GF-D8 (cell line): Measurements from ENCODE around the gene DIDO1.

Experiments
- DNase-seq: peaks from one replicate; lab custom pipeline; 2025; lab: John Stamatoyannopoulos, UW

DIDO1 gene

DNA sequence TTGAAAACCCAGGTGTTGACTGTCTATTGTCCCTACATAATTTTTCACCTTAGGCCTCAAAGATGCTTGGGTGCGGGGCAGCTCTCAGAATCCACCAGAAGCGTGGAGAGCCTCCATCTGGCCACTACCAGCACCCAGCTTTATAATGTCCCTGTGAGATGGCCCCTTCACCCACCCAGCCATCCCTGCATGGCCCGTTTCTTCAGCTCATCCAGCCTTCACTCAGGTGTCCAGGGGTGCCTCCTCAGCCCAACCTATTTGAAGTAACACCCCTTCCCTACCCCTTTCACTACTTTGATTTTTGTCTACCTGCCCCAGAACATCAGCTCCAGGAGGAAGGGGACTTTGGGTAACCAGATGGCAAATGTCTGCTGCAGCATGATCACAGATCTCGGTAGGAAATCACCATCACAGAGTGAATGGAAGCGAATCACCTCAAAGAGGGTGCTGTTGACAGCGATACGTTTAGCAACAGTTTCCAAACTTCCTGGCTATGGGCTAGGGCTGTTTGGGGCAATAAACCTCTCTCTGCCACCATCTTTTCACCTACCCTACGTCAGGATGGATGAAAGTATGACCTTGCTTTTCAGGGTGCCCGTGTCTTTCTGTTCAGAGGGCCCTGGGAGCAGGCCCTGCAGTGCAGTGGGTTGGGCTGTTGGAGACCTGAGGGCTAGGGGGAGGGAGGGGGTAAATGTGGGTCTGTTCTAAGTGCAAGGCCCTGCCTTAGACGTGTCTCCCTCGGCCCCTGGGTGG lies 25.0 kb upstream of the DIDO1 start:
- peak; percentile 23 for DNase-seq

DNA sequence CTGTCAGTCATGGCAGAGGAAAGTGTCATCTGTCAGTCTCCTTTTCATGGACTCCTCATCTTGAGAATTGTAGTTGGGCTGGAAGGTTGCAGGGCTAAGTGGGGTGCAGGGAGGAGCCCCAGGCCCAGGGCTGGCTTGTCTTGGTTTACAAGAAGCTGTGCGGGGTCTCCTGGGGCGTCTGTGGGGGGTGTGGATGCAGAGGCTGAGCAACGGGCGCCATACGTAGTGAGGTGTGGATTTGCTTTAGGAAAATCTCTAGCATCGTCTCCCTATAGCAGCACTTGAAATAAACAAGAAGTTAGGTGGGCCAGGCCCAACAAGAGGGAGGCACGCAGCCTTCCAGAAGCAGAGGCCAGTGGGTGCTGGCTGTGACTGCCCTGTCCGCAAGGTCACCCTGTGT lies 24.4 kb upstream of the DIDO1 start:
- no peak for DNase-seq

DNA sequence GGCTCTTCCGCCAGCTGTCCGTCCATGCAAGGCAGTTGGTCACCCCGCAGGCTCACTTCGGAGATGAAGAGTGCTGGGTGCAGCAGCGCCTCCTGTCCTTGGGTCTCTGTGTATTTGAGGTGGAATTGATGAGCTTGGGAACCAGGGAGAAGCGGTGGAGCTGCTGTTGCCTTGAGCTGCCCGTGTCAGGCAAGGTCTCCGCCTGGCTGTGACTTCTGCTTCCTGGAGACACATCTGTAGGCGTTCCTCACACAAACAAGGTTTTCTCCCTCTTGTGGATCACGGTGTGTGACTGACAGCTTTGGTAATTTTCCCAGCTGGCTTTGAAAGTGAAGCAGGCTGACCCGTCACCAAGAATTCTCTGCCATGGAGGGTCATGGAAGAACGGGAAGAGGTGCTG lies 23.7 kb upstream of the DIDO1 start:
- no peak for DNase-seq

DNA sequence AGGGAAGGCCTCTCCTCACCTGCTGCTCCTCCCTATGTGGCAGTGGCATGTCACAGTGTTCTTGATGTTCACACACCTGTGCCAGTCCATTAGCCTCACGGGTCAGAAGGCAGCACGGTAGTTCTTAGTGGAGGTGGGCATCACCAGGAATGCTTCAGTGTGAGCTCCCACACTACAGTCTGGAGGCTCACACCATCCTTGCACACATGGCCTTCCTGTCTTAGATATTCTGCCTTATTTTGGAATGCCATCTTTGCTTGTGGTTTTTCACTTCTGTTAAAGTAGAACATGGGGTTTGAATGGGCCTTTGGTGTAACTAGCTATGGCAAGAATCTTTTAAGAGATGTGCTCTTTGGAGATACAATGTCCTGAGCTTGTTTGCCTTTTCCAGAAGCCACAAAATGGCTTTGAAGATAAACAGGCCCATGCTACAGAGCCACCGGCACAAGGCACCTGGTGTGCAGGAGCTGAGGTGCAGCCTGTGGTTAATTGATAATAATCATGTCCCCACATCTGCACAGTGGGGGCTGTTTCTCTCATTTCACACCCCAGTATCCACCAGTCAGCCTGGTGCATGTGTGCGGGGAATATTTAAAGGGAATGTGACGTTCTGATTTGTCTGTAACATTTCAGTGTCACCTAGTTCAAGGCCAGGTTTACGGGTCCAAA lies 23.0 kb upstream of the DIDO1 start:
- no peak for DNase-seq

DNA sequence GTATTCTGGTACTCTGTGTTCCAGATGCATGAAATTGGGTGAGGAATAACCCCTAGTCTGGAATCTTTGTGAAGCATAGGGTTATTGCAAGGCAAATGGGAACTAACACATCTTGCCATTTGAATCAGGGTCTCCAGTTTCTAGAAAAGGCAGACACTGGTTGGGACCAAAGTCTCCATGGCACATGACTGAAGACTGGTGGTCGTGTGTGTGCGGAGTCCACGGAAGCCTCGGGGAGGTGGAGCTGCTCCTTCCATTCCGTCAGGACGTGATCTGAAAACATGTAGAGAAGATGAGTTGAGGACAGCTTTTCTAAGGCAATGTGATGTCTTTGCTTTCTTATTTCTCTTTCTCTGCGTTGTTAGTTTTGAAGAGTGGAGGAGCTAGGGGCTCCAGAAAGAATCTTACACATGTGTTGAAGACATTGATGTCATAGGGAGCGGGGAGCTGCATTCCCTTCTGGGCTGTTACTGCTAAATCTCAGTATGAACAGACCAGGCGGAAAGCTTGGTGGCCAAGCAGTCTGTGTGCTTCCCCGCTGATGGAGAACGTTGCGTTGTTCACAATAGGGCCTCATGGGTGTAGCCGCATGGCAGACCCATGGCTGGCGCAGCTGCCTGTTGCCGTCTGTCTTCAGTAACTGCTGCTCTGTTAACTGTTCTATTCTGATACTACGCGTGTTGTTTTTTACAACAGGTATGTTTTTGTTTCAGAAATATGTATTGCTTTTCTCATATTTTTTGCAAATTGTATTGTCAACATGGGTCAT lies 21.4 kb upstream of the DIDO1 start:
- no peak for DNase-seq

DNA sequence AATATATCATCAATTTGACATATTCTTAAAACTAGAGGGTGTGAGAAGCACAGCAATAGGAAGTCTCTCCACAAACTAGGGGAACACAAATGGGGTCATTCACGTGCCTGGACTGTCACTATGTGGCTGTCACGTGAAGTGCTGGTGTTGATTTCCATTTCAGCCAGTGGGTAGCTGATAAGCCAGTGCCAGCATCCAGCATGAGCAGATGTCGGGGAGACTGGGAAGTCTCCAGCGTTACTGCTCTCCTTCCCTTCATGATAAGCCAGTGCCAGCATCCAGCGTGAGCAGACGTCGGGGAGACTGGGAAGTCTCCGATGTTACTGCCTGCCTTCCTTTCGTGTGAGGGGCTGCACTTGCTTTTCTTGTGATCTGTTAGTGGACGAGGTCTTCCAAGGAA lies 20.6 kb upstream of the DIDO1 start:
- no peak for DNase-seq

DNA sequence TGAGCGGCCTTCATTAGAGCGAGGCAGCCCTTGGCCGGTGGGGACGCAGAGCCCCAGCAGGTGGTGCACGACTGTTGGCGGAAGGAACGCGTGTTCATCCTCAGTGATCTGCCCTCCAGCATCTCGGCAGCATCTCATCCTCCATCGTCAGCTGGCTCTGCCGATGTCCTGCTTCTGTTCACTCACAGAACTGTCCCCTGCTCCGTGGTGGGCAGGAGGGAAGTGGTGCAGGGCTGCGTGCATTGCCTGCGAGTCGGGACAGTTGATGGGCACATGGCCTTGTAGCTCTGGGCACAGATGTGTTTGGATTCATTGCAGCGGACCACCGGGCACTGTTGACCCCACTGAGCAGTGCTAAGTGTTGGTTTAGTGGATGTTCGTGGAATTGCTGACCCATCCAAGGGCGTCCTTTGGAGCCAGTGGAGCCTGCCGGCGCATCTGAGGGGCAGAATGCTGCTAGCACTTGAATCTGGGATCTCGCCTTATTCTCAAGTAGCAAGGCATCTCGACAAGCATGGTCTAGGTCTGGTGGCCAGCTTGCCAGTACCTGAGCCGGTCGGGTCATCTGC lies 19.6 kb upstream of the DIDO1 start:
- no peak for DNase-seq

DNA sequence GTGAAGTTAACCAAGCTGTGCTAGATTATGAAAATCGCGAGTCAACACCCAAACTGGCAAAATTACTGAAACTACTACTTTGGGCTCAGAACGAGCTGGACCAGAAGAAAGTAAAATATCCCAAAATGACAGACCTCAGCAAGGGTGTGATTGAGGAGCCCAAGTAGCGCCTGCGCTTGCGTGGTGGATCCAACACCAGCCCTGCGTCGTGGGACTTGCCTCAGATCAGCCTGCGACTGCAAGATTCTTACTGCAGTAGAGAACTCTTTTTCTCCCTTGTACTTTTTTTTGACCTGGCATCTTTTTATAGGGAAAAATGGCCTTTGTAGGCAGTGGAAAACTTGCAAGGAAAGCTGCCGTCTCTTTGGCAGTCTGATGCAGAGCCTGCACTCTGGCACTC lies 18.4 kb upstream of the DIDO1 start:
- no peak for DNase-seq

DNA sequence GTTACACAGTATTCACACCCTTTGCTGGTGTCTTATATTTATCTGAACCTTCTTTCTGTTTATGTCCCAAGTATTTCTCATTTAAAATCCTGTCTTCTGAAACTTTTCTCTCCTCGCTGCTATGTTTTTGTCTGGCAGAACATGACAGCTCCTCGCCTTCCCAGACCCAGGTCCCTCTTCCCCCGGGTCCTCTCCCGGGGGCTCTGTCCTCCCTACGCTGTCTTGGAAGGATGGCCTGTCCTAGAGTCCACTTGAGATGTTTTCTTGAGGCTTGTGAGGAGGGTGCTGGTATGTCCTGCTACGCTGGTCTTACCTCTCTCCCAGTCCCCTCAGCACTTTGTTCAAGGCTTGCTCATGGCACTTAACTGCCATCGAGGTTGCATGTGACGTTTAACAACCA lies 17.9 kb upstream of the DIDO1 start:
- no peak for DNase-seq

DNA sequence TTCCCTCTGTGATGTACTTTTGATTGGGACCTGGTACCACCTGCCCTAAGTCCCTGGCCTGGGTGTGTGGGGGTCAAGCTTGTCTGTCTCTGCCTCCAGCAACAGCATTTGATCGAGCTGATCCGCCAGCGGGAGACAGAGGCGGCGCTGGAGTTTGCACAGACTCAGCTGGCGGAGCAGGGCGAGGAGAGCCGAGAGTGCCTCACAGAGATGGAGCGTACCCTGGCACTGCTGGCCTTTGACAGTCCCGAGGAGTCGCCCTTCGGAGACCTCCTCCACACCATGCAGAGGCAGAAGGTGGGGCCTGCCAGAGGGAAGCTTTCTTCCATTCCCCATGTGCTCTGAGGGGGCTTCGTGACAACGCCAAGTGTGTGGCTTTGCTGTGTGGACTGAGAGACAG lies 17.1 kb upstream of the DIDO1 start:
- DNase-seq = no peak

DNA sequence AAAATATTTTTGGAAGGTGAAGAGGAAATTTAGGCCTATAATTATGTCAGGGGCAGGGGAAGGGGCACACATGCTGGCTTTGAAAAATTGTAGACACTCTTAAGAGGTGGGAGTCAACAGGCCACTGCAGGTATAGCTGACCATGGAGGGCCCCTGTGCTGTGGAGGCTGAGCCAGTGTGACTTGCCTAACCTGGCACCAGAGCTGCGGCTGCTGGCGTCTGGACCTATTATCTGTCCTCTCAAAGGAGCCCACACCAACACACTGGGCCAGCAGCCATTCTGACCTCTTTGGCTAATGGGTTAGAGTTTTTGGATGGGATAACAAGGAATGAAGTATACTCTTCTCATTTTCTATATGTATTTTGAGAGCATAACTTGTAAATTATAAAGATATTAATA lies 16.2 kb upstream of the DIDO1 start:
- no peak for DNase-seq

DNA sequence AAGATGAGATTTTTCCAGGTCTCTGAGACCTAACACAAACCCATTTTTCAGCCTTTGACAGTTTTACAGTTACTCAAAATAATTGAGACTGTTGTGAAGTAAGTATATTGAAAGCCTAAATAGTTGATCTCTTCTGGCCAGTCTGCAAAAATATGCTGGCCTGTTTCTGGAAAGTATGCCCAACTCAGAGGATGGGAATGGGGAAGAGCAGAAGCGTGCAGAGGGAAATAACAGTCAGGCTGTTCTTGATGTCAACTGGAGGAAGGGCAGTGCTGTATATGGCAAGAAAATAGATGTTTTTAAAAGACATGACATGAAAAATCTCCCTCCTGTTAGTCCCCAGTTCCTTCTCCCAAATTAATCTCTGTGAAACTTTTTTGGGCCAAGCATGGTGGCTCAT lies 15.5 kb upstream of the DIDO1 start:
- DNase-seq = no peak

DNA sequence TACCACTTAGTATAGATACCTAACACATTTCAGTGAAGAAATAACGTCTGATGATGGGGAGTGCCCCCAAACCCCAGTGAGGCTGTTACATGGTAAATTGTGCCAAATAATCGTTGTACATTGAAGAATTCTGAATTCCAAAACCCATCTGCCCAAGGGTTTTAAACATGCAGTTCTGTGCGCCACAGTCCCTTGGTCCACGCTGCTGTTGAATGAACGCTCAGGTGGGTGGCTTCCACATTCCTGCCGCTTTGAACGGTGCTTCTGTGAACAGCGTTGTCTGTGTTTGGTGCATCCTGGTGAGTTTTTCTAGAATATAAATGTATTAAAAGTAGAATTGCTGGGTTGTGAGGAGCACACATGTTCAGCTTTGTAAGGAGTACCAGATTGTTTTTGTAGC lies 14.6 kb upstream of the DIDO1 start:
- no peak for DNase-seq

DNA sequence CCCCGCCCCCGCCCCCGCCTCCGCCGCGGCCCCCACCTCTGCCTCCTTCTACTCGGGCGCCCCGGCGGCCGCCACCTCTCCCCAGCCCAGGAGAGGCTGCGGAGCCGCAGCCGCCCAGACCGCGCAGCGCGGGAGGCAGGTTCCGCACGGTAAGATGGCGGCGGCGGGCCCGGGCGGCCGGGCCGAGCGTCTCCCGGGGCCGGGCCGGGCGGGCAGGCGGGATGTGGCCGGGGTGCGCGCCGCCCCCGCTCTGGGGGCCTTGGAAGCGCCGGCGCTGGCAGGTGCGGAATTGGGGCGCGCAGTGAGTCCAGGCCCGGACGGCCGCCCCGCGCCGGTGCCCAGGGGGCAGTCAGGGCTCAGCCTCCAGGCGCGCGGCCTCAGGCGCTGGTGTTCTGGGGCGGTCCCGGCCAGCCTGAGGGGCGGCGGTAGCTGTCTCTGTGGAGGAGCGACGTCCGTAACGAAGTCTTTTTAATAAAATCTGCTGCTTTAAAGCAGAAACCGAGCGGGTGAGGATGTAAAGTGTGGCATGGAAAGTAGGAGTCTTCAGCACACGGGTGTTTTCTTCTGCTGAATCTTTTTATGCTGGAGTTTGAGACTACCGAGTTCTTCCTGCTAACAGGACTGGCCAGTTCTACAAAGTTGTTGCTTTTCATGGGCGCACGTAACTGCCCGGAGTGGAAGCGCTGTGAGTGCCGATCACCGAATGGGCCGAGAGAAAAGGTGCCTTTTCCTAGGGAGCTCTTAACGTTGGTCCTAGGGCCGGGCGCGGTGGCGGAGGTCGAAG lies 12.0 kb upstream of the DIDO1 start, which contains the start of gene GID8:
Gene GID8 (plus strand): TSS at position 43 of the 784 bp plus-strand sequence. CDS start 3,356 bp downstream, outside the sequence.
- no peak for DNase-seq

DNA sequence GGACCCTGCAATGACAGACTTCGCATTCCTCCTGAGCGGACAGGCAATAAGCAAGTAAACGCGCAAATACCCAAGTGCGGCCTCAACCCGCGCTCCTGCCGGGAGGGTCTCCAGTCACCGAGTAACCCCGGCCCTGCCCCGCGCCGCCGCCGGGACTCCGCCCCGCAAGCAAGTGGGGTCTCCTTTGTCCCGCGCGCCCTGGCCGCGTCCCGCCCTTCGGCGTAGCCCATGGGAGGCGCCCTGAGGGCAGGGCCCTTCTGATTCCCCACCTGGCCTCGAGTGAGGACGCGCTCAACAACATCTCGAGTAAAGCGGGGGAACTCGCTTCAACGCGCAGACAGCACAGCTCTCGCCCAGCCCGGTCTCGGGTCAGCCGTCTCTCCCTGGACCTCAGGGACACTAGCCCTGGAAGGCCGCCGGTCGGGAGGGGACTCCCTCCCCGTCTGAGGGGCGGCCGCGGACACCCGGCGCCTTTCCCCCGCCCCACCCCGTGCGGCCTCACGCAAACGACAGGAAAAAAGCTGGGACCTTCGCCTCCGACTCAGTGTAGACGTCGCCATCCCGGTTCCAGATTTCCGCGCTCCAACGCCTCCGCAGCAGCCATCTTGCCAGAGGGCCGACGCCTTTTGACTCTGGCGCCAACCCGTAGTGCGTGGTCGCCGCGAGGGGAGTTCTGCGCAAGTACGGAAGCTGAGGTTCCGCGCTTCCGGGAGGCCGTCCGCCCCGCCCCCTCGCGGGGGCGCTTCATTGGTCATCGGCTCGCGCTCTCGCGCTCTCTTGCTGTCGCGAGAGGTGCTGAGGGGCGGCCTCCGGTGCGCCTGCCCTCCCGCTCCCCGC lies 11.2 kb upstream of the DIDO1 start:
- DNase-seq = peak; percentile 82

DNA sequence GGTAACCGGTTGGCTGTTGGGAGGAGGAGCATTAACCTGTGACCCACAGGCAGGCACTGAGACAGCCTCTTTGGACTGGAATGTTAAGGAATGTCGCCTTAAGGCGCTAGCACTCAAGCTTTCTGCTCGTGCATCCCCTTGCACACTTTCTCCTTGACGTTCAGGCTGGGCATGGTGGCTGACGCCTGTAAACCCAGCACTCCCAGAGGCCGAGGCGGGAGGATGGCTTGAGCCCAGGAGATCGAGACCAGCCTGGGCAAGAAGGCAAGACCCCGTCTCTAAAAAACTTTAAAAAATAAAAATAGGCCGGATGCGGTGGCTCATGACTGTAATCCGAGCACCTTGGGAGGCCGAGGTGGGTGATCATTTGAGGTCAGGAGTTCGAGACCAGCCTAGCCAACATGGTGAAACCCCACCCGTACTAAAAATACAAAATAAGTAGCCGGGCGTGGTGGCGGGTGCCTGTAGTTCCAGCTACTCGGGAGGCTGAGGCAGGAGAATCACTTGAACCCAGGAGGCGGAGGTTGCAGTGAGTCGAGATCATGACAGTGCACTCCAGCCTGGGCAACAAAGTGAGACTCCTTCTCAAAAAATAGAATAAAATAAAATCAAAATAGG lies 9.8 kb upstream of the DIDO1 start:
- no peak for DNase-seq

DNA sequence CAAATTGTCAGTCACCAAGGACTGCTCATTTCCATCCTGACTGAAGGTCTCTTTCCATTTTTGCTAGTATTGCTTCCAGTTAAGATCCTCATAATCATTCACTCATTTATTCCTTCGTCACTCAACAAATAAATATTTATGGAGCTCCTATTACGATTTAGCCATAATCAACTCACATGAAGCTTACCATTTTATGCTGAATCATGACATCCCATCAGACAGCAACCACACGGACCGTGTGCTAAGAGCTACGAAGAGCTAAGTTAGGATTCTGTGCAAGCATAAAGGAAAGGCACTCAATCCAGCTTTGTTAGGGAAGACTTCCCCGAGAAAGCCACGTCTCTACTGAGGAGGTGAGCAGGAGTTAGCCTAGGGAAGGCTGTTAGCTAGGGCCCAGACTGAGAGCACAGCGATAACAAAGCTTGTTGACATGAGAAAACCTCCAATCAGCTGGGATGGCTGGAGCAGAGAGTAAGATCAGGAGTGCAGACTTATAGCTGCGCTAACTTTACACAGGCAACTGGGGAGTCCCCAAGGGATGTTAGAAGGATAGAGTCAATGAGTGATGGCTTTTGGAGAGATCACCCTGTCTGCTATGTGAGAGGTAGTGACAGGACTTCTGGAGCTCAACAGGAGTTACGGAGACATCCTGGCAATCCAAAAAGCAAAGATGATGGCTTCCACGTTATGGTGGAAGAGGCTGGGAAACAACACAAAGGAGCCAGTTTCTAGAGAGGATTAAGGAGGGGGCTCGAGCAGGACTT lies 9.1 kb upstream of the DIDO1 start:
- no peak for DNase-seq

DNA sequence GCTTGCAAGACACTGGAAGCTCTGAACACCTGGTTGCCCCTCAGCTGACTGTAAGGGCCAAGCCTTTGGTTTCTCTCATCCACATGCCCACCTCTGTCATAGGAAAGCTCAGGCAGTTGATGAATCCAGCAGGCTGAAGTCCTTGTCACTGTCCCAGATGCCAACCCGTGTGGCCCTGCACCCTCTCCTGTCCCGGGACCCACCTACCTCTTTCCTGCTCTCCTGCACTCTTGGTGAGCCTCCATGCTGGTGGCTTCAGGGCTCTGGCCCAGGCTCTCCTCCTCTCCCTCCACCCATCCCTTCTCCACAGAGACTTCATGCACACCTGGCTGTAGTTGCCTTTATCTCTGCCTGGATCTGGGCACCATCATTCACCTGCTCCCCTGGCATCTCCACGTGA lies 7.7 kb upstream of the DIDO1 start:
- no peak for DNase-seq

DNA sequence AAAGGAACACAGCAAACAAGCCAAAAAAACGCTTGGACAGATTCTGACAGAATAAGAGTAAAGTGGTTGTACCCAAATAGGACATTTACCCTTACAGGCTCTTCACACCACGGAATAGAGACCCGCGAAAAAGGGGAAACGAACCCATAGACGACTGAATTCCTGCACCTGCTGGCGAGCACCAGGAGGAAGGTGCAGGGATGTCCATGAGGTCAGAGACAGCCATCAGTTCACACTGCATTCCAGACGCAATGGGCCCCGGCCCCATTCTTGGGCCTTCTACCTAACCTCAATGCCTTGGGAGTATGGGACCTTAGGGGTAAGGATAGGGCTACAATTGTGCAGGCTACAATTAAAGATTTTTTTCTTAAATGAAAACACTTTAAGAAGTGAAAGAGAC lies 5.2 kb upstream of the DIDO1 start:
- no peak for DNase-seq

DNA sequence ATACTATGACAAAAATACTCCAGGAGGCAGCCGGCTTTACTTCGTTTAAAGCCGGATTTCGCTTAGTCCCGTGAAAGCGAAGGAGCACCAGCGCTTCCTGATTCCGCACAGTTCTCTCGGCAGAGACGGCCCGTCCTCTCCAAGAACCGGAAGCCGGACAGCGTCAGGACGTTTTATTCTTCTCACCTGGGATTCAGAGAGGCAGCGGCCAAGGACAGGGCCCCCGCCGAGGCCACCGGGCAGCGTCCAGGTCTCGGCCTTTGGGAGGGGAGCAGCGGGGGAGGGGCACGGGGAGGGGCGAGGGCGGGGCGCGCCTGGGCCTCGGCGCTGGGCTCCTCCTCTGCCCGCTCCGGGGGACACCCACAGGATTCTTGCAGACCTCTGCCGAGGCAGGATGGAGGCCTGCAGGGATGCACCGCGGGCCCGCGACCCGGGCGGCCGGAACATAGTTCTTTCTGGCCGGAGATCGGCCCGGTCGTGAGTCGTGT lies 2.8 kb upstream of the DIDO1 start:
- DNase-seq = peak; percentile 27
